A549 treated with AZD9567 at 1 μM for 4 hours (cell line): ENCODE measurements around the gene C2orf15. TPM values are rescaled to one million over a fixed set of nuclear protein-coding genes. Genes with fewer than 3 reads are reported as not detected.

ENCODE experiments used
- total RNA-seq: library from RNA; stranded (reverse); fragments of 200-300 nt; extraction: Qiagen RNA extraction; gene quantifications from 5 replicates; pipeline ENCODE4 v1.2.3, GENCODE V29; 2022; ENCODE audit not compliant: insufficient read depth

C2orf15 gene
- 0.42 to 0.70 TPM (median 0.54 TPM) in 4 of 5 replicates, not detected in the other for total RNA-seq

DNA sequence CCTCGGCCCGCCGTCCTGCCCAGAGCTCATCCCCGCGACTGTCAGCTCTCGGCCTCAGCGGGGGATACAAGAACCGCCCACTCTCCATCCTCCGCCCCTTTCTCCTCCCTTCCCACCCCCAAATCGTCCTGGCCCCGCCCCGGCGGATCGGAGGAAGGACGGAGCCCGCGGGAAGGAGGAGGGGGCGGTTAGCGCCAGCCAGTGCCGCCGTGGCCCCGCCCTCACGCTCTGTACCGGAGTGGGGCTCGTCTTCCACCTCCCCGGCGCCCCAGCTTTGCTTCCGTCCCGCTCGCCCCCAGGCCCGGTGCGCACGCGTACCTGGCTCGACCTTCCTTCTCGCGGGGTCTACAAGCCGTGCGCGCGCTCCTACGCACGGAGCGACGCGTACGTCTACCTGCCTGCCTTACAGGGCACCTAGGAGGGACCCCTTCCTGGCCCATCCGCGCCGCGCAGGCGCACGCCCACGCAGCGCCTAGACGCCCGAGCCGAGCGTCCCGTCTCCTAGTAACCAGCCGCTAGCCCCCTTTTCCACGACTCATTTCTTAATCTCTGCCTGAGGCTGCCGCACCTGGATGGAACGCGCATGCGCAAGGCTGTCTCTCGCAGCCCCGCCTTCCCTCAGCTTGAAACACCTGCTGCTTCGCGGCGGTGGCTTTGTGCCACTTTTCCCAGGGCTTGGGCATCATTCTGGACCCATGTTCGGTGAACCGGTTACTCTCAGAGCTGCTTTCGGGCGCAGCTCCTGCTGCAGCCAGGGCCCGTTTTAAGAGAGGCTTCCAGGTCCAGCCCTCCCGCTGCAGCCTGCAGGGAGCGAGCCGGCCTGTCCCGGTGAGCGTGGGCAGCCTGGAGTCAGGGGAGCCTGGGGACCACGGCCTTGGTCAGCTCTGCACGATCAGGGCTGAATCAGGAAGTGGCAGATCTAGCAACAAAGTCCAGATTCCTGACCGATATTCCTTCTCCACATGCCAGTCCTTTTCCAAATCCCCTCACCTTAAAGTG, at the start of gene C2orf15:
Gene C2orf15 (plus strand): TSS at position 598 of the 999 bp plus-strand sequence. CDS start 8,852 bp downstream, outside the sequence.

DNA sequence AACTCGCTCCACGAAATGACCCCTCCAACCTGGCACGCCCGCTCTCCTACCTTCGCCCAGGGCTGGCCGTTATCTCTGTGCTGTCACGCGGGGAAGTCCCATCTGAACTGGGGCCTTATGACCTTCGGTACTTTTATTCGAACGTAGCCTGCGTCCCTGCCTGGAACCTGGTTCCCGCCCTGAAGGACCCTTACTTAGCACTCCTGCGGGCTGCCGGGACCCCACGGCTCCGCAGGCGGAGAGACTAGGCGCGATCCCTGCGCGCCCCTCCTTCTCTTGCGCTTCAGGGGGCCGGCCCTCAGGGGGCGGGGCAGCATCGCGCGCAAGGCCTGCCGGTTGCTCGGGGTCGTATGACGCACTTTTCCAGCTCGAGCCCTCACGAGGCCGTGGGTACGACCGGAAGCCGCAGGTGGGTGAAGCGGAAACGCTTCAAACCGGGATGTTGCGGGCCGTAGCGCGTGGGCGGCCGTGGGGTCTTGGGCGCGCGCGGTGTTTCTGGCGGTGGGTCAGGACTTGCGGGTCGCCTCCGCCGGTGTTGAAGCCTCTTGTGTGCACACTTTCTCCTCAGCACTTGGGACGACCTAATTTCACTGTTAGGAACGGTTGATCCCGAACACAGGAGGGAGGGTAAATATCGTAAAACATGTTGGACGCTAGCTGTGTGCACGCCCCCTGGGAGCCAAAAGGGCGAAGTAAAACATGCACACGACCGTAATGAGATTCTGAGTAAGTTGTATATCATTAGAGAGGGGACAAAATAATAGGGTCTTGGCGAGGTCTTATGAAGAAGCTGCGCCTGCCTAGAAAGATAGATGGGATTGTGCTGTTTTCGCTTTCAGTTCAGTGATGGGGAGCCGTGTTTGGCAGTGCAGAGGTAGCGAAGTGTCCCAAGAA, 13.4 kb downstream of the C2orf15 start, which contains the start of the genes LIPT1 and TSGA10:
Gene LIPT1 (plus strand): TSS at position 325 of the 894 bp plus-strand sequence. CDS start 6,991 bp downstream, outside the sequence.
Gene TSGA10 (minus strand): TSS at position 300 of the 894 bp plus-strand sequence. CDS start 45,503 bp downstream, outside the sequence.

GRCh38 chr2:99180755-99181623, 39.5 kb downstream of the C2orf15 start, which contains the start of the genes MITD1 and MRPL30:
MITD1 (minus strand) TSS chr2:99181058; CDS start chr2:99180981, 77 bp downstream.
MRPL30 (plus strand) TSS chr2:99181184; CDS start chr2:99186204, 5,020 bp downstream.

Other genes starting within 250 kb of the C2orf15 start
- 0.66 to 3.1 TPM (median 2.9 TPM) in 5 replicates for gene CRACDL, start 205.5 kb upstream of the C2orf15 start, total RNA-seq
- gene TSGA10, start 13.2 kb downstream of the C2orf15 start, total RNA-seq: 2.3 to 6.0 TPM (median 4.5 TPM) in 5 replicates
- 3.5 to 4.2 TPM (median 4.0 TPM) in 5 replicates for gene LIPT1, start 13.3 kb downstream of the C2orf15 start, total RNA-seq
- 23.9 to 27.5 TPM (median 25.1 TPM) in 5 replicates for gene MITD1, start 39.4 kb downstream of the C2orf15 start, total RNA-seq
- gene MRPL30, start 39.5 kb downstream of the C2orf15 start, total RNA-seq: 31.1 to 67.7 TPM (median 34.1 TPM) in 5 replicates
- gene LYG2, start 114.0 kb downstream of the C2orf15 start, total RNA-seq: not detected in 5 replicates
- gene LYG1, start 159.5 kb downstream of the C2orf15 start, total RNA-seq: 1.7 to 2.4 TPM (median 1.9 TPM) in 4 of 5 replicates, not detected in the other
- 38.3 to 55.0 TPM (median 43.4 TPM) in 5 replicates for gene TXNDC9, start 194.6 kb downstream of the C2orf15 start, total RNA-seq
- gene EIF5B, start 195.7 kb downstream of the C2orf15 start, total RNA-seq: 54.9 to 80.0 TPM (median 55.3 TPM) in 5 replicates